Endothelial cell of hepatic sinusoid (primary cell): ENCODE results near the gene GSX2.
"Not testable (repeated sequence)": the region's sequence is repeated elsewhere in the genome, so short reads cannot be mapped to it uniquely, and the experiment has no call there.

Experiments
- in situ Hi-C: cut with HindIII; loops from 2 replicates; pipeline ENCODE4 v1.10.0; 2017; ENCODE audit warnings: low sequenced_read_pairs

Gene GSX2

DNA sequence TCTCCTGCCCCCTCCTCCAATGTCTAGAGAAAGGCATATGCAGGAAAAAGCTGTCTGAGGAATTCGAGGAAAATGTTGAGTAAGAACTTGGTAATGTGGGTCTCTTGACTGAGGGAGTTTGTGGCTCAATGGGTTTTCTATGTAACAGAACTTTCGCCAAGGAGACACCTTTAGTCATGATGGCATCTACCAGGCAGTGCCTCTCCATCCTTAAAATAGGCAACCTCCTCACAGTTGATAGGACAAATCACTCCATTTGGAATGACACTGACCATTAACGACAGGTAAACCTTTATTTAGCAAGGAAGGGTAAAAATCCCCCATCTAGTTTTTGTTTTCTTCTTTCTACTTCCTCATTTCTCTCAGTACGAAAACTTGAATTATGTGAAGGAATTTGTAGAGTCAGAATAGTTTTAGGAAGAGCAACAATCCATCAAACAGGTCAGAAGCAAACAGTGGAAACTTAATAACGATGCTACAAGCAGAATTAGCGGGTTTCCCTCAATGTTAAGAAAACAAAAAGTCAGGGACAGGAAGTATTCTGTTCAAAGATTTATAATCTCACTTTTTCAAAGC, 2.7 kb downstream of the GSX2 start:
- in situ Hi-C loops, result no loop called here

DNA sequence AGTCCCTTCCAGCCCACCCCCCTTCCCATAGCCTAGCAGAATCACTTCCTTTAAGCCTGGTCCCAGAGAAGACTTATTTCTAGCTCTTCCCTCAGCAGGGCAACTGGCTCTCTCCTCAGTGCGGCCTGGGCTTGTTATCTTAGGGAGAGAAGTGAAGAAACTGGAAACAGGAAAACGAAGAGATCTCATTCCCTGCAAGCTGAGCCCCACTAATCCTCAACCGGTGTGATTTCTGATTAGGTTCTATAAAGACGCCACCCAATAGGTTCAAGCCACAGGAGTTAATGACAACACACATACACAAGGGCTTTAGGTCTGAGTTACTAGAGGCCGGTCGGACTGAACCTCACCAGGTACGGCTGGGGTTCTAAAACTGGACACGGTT, 3.2 kb downstream of the GSX2 start:
- in situ Hi-C loops, result no loop called here

DNA sequence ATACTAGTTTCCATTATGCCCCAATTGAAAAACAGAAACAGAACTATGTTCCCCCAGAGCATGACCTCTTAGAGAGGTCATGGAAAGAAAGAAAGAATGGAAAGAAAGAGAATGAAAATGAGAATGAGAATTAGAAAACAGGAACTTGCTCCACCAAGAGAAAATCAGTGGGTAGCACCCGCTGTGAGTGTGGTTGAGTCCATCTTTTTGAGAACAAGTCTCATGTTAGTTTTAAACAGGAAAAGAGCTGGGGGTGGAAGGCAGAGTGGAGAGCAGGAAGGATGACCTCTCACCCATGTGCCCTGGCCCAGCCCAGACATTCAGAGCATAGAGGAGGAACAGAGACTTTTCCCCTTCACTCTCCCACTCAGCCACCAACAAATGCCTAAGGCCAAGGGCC, 4.9 kb downstream of the GSX2 start:
- in situ Hi-C loops, result no loop called here

DNA sequence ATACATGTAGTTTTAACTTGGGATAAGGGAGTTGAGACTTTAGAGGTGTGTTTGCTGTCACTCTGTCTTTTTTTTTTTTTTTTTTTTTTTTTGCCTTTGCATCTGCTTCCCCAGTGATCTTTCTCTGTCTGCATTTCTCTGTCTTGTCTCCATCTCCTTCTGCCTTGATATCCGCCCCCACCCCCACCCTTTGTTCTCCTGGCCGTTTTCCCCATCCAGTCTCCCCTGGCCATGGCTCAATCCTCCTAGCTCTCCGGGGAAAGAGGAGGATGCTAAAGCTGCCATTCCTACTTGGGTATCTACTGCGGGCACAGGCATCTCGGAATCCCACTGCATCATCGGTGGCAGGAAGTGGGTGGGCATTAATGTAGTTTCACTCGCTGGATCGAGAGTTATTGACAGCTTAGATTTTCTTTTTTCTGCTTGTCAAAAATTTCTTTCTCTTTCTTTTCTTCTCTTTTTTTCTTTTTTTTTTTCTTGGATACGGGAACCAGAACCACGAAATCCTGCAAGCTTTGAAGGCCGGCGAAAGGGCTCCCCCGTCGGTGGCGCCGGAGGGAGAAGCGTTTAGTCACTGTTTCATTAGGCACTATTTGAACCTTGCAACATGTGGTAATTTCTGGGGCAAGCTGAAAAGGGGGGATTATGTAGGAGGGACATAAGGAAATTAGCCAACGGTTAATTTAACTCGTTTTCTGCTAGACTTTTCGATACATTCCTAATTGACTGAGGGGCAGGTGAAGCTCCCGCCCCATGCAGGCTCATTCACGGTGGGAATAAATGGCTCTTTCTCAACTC, 8.2 kb downstream of the GSX2 start:
- in situ Hi-C loops, result no loop called here

DNA sequence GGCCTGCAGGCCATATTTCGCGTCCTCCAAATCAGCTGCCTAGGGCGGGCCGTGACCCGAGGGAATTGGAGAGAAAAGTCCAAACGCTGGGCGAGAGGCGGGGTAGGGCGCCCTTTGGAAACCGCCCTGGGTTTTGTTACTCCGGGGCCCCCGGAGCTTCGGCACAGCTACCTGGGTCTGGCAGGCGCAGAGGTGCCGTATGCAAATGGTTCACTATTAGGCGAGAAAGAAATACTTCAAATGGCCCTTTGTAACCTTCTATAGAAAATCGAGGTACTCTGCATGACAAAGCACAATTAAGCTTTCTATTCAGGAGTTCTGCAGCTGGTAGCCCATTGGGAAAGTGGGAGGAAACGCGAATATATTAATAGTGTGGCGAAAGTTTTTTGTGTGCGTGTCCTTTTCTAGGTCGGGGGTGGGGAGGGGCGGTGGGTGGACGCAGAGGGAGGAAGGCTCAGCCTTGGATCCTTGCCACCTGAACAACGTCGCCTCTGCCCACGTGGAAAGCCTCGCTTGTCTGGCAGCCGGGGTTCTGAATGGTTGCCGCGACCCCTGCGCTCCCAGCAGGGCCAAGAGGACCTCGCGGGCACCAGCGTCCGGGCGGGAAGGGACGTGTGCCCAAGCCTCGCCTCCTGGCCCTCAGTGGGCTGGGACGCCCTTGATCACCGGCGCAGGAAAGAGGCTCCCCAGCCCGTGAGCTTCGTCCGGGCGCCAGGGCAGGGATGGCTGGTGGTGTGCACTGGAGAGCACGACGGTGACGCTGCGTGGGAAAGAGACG, 9.5 kb downstream of the GSX2 start:
- in situ Hi-C loops, result no loop called here

DNA sequence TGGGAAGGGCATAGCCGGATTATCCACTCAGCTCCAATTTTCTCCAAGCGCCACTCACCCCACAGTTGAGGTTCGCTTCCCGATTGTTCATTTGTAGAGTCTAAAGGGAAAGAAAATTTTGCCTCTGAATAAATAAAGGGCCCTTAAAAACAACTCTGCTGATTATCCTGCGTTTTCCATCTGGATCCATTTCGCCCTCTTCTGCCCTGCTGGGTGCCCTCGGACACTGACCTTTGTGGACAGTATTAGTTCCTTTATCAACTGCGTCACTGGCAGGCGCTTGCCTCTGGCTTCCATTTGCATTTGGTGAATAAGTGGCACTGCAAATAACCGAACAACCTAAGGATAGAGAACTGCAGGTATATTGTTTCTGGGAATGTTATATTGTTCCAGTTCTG, 10.1 kb downstream of the GSX2 start:
- in situ Hi-C loops, result no loop called here

DNA sequence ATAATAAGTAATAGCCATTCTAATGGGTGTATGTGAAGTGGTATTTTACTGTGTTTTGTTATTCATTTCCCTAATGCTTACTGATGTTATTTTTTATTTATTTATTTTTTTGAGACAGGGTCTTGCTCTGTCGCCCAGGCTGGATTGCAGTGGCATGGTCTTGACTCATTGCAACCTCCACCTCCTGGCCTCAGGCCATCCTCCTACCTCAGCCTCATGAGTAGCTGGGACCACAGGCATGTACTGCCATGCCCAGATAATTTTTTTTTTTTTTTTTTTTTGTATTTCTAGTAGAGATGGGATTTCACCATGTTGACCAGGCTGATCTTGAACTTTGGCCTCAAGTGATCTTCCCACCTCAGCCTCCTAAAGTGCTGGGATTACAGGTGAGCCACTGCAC, 13.2 kb downstream of the GSX2 start:
- in situ Hi-C loops, result not testable (repeated sequence)

DNA sequence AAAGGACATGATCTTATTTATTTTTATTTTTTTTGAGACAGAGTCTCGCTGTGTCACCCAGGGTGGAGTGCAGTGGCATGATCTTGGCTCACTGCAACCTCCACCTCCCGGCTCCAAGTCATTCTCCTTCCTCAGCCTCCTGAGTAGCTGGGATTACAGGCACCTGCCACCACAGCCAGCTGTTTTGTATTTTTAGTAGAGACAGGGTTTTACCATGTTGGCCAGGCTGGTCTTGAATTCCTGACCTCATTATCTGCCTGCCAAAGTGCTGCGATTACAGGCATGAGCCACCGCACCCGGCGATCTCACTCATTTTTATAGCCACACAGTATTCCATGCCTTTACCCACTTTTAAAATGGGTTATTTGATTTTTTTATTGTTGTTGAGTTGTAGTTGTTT, 16.3 kb downstream of the GSX2 start:
- in situ Hi-C loops, result not testable (repeated sequence)

DNA sequence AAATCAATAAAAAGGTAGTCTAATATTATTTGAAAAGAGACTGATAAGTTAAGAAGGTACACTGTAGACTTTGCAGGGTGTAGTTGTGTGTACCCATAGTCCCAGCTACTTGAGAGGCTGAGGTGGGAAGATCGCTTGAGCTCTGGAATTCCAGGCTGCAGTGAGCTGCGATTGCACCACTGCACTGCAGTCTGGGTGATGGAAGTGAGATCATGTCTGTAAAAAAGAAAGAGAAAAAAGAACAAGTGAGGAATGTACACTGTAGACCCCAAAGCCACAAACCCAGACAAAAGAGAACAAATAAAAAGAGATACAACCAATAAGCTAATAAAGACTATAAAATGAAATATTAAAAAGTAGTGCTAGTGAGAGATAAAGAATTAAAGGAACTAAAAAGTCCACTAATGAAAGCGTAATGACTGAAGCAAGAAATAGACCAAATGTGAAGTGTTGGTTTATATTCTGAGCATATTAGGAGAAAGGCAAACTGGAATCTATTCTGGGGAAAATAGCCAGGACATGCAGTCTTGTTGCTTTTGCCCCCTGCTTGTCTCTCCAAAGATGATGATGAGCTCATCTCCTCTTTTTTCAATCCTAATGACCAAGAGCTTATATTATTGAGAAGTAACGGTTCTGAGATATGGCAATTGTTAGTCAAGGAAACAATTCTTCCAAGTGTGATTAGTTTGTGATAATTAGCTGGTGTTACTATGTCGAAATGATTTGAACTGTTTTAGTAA, 19.1 kb downstream of the GSX2 start:
- in situ Hi-C loops, result no loop called here

DNA sequence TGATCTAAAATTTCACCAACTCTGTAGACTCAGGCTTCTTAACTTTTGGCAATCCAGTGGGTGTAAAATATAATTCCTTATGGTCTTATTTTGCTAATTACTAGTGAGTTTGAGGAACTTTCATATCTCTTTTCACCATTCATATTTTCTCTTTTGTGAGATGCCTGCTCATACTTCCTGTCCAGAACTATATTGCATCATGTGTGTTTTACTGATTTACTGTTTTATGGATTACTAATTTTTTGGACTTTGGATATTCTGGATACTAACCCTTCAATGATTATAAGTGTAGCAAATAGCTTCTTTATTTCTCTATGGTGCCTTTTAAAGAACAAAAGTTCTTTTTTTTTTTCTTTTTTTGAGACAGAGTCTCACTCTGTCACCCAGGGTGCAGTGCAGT, 20.6 kb downstream of the GSX2 start:
- in situ Hi-C loops, result no loop called here

DNA sequence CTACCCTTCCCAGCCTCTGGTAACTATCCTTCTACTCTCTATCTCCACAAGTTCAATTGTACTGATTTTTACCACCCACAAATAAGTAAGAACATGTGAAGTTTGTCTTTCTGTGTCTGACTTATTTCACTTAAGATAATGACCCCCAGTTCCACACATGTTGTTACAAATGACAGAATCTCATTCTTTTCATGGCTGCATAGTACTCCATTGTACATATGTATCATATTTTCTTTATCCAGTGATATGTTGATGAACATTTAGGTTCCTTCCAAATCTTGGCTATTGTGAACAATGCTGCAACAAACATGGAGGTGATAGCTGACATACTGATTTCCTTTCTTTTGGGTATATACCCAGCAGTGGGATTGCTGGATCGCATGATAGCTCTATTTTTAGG, 27.7 kb downstream of the GSX2 start:
- in situ Hi-C loops, result no loop called here

DNA sequence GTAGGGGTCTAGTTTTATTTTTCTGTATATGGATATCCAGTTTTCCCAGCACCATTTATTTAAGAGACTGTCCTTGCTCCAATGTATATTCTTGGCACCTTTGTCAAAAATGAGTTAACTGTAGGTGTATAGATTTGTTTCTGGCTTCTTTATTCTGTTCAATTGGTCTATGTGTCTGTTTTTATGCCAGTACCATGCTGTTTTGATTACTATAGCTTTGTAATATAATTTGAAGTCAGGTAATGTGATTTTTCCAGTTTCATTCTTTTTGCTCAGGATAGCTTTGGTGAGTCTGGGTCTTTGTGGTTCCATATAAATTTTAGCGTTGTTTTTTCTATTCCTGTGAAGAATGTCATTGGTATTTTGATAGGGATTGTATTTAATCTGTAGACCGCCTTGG, 28.7 kb downstream of the GSX2 start:
- in situ Hi-C loops, result not testable (repeated sequence)

DNA sequence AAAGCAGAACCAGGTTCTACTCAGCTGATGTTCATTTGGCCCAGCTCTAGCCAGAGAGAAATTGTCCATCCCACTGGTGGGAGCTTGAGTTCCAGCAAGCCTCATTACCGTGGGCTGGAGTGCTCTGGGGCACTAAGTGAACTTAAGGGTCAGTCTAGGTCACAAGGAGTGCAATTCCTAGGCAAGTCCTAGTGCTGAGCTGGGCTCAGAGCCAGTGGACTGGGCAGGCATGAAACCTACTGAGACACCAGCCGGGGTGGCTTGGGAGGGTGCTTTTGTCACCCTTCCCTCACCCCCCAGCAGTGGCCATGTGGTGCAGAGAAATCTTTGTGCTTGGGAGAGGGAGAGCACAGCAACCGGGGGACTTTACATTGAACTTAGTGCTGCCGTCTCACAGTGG, 39.4 kb downstream of the GSX2 start:
- in situ Hi-C loops, result loop anchor here (5.0 kb wide), 1 partner anchor 33 kb away; no protein-coding TSS in a partner anchor

DNA sequence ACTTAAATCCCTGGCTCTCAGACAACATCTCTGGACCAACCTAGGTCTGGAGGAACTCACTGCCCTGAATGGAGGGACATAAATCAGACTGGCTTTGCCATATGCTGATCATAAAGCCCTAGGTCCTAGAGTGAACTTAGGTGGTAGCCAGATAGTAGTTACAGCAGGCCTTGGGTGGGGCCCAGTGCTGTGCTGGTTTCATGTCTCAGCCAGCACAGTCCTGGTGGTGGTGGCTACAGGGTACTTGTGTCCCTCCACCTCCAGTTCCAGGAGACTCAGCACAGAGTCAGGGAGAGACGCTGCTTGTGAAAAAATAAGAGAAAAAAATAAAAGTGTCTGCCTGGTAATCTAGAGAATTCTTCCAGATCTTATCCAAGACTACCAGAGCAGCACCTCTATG, 40.3 kb downstream of the GSX2 start:
- in situ Hi-C loops, result no loop called here

DNA sequence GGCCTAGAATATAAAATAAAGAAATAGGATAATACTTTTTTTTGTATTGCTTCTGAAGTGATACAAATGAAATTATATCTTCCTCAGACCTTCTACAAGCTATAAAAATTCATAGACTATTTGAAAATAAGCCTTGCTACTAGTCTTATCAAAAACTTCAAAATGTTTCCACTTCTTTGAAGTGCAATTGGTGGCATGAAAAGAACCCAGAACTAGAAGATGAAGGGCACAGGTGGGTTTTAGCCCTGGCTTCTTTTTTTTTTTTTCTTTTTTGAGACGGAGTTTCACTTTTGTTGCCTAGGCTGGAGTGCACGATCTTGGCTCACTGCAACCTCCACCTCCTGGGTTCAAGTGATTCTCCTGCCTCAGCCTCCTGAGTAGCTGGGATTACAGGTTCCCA, 44.2 kb downstream of the GSX2 start:
- in situ Hi-C loops, result no loop called here

DNA sequence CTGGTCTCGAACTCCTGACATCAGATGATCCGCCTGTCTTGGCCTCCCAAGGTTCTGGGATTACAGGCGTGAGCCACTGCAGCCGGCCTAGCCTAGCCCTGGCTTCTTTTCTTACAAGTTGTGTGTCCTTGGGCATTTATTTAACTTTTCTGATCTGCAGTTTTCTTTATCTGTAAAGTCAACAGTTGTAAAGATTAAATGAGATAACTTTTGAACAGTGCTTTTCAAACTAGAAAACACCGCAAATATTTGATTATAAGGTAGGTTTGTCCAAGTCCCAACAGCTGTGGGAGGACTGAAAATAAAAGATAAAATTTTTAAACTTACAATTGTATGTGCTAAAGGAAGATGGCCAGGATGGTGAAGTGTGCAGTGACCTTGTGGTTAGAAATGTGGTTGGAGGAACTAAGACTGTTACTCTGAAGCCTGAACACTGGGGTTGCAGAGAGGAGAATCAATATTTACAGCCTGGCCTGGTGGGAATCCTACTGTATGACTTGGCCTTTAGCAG, 44.8 kb downstream of the GSX2 start:
- in situ Hi-C loops, result no loop called here

DNA sequence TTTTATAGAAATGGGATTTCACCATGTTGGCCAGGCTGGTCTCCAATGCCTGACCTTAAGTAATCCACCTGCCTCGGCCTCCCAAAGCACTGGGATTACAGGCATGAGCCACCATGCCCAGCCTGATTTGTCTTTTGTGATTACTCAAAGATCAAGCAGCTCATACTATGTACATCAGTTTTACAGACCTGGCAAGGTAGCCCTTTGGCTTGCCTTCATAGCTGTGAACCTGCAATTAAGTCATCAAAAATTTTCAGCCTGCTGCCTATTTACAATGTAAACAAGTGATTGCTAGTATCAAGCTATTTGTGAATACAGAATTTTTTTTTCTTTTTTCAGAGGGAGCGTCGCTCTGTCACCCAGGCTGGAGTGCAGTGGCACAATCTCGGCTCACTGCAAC, 46.2 kb downstream of the GSX2 start:
- in situ Hi-C loops, result no loop called here

DNA sequence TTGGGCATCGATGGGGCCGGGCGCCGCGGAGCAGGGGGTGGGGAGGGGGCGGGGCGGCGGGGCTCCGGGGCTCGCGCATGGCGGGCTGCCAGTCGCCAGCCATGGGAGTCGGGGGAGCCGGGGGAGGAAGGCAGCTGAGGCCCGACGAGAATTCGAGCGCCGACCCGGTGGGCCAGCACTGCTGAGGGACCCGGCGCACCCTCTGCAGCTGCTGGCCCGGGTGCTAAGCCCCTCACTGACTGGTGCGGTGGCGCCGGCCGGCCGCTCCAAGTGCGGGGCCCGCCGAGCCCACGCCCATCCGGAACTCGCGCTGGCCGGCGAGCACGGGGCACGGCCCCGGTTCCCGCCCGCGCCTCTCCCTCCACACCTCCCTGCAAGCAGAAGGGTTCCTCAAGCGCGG, 49.4 kb downstream of the GSX2 start:
- in situ Hi-C loops, result no loop called here
